Measurements from ENCODE around the gene FBXO9.
A peak's percentile ranks its signal among the peaks of the same experiment; 100 is the strongest.

The FBXO9 gene

DNA sequence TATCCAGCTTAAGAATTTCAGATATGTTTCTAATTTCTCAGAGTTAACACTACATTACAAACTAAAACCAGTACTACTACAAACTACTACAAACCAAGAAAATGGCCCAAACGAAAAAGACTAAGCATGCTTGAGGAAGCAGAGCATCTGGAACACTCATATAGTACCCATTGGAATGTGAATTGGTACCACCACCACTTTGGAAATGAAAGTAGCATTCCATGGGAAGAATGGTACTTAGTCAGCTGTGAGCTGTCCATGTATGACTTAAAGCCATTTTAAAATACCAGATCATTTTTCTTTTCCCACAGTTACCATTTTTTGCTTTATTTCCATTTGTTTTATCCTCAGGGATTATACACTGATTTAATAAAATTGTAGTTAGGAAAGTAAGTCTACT is 30.5 kb downstream of the FBXO9 start:
- DNase-seq: no peak

GRCh38 chr6:53100561-53100960 is 35.4 kb downstream of the FBXO9 start:
- no peak for DNase-seq

DNA sequence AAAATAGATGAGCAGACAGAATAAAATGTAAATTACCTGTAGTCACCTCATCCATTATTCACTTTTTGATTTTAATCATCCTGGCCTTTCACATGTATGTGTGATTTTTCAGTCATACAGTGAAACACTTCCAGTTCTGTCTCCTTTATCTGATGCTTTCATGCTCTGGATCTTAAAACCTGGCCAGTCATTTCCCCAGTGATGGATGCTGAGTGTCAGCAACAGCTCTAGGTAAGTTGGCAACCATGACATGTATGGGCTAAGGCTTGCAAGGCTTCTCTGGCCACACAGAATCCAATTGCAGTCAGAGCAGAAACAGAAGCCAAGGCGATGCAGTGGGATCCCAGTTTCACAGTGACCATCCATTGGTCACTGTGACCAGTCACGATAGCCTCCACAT is 35.8 kb downstream of the FBXO9 start:
- no peak for DNase-seq

DNA sequence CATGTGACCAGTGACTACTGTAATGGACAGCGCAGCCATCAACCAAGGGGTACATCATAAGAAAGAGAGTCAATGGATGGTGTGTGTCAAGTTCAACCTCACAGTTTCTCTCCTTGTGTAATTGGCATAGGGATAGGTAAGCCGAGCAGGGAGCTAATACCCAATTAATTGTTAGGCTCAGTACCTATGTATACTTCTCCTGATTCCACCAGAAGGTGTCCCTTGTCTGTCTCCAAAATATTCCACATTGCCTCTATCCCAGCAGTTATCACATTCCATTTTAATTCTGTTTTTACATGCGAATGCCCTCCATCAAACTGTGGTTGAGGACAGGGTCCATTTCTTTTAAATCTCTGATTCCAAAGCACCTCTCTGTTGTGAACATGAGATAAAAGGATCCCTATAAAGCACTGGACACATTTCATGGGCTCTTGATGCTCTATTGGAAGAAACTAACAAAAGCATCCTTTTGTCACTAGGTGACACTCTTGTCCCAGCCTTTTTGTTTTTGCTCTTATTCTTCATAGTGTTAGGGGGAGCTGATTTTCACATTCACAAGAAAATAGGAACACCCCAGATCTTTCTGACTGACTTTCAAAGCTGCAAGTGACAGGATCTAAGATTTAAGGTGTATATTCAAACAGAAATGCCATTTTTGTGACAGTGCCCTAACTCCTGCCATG is 38.9 kb downstream of the FBXO9 start:
- DNase-seq: peak; percentile 56

DNA sequence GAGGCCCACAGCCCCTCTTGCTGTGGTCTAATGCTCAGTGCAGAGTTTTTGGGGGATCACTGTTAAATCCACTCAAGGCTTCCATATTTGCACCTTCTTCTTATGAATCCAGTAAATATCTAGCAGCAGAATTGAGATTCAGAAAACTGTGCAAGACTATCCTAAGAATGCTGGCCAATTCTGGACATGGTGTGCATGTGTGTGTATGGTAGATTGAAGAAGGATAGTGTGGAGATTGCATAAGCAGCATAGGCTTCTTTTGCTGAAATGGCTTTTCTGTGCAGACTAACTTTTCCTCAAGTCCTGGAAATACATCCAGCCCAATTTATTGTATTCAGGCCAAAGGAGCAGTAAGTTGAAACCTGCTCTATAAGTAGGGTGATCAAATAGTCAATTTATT is 39.7 kb downstream of the FBXO9 start:
- DNase-seq: no peak

DNA sequence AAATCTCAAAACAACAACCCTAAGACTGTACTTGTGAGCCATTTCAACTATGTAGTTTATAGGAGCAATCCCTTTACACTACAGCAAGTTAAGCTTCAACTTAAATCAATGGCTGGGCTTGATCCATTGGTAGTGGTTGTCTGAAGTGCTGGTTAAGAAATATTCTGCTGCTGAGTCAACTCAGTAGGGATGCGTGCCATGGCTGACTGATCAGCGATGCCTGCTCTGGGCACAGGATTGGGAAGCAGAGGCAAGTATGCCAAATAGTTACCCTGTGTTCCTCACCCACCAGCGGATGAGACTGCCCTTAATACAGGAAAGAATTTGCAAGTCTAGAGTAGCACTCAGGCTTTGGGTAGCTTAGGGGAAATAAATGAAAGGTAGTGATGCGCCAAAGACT is 41.9 kb downstream of the FBXO9 start:
- DNase-seq: no peak

DNA sequence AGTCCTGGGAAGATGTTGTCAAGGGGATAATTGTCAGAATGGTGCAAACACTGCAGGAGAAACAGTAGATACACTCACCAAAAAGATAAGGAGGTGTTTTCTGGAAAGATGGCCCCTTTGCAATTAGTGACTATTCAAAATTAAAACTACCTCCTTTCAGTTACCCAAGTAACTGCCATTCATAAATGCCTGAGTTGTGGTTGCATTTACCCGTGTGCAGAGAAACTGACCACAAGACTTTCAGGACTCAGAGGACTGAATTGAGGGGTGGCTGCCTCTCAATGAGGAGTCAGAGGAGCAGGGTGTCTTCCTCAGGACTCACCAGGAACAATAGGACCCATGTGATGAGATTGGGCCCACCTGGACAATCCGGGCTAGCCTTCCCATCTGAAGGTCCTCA is 44.4 kb downstream of the FBXO9 start:
- DNase-seq: no peak

- DNase-seq: no peak
Measured at GRCh38 chr6:53111865-53112264, 46.7 kb downstream of the FBXO9 start.

DNA sequence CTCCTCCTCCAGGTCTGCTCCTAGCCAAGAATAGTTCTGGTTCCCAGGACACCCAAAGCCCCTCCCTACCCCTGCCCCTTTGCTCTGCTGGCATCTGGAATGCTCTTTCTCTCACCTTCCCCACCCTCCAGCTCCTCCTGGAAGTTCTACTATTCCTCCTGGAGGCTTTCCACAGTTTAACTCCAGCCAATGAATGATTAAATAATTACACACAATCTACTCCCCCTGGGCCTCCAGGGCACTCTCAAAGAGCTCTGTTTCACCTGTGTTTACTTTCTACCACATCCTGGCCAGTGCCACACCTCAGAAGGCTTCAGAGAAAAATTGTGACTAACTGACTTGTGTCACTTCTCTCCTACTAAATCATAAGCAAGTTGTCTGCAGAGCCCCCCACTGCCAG is 47.2 kb downstream of the FBXO9 start:
- no peak for DNase-seq

DNA sequence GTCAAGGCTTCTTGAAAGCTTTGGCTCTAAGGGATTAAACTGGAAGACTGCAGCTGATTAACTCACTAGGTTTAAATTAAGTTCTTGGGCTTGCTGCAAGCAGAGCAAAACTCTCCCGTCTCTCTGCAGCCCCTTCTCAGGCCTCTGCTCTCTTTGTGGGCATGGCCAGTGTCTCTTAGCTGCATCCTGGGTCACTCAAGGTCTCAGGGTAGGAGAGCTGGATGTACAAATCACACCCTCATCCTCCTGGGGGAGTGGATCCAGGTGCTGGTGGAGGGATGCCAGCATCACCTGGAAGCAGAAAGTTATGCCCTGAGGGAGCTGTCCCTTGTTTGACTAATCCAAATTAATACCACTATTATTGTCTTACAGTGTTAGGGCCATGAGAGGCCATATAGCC is 47.7 kb downstream of the FBXO9 start:
- no peak for DNase-seq

GRCh38 chr6:53113742-53114141 is 48.5 kb downstream of the FBXO9 start:
- no peak for DNase-seq

GRCh38 chr6:53115113-53115512 is 49.9 kb downstream of the FBXO9 start:
- no peak for DNase-seq

GRCh38 chr6:53115741-53116140 is 50.5 kb downstream of the FBXO9 start:
- DNase-seq: no peak

DNA sequence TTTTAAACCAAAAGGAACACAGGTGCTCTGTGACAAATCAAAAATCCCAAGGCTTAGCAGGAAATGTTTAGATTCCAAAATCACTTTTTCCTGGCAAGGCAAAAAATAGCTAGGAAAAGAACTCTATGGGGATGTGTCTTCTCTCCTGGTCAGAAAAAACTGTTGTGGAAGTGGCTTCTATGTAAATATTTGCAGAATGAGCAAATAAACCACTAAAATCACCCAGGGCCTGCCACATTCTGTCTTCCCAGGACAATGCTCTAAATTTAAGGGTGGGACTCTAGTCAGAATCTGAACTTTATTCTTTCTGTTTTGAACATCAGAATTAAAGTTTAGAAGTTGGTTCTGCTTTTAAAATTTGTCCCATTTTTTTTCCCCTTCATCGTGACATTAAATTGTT is 54.1 kb downstream of the FBXO9 start:
- DNase-seq: no peak

GRCh38 chr6:53119772-53120409 is 54.7 kb downstream of the FBXO9 start:
- no peak for DNase-seq

- no peak for DNase-seq
Measured at GRCh38 chr6:53124131-53124800, 59.1 kb downstream of the FBXO9 start.

DNA sequence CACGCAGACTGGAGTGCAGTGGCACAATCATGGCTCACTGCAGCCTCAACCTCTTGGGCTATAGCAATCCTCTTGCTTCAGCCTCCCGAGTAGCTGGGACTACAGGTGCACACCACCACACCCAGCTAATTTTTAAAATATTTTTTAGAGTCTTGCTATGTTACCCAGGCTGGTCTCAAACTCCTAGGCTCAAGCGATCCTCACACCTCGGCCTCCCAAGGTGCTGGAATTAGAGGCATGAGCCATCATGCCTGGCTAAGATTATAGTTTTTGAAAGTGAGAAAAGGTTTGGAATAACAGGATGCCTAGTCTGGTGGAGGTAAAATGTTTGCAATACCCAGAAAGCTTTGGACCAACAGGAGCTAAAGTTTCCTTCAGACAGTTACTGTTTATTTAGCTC is 60.1 kb downstream of the FBXO9 start:
- DNase-seq: no peak

DNA sequence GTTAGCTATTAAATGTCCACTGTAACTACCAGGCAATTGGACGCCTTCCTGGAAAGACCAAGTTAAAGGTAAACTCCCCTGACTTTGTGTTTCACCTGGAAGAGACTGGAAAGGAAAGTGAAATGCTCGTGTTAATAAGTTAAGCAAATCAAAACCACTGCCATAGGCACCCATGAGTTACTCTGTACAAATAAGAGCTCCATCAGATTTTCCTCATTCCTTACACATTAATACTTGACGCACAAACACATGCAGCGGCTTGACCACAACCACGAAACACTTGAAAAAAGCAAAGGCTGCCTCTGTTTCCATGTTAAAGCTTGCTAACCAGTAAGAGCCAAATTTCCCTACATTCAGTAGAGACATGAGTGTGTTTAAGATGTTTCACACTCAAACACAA is 63.6 kb downstream of the FBXO9 start:
- no peak for DNase-seq

- no peak for DNase-seq
Measured at GRCh38 chr6:53130569-53131290, 65.5 kb downstream of the FBXO9 start.

- DNase-seq: no peak
Measured at GRCh38 chr6:53133961-53134360, 68.8 kb downstream of the FBXO9 start.

DNA sequence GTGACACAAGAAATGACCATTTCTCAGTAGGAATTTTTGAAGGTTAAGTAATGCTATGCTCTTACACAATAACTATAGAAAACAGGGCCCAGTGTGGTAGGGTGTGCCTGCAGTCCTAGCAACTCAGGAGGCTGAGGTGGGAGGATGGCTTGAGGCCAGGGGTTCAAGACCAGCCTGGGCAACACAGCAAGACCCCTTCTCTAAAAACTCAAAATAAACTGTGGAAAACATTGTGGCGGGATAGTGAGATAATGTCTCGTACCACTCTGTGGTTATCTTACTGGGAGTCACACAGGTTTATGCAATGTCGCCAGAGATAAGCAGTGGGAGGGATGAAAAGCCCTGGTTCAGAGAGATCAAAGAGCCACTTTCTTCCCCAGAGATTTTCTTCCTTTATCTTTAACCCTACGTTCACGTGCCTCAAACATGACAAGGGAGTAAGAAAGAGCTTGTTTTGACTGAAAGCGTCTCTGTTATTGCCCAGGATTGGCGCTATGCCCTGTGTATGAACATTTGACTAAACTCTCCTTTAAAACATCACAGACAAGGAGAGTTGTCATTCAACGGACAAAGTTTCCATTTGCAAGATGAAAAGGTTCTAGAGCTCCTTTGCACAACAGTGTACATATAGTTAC is 69.5 kb downstream of the FBXO9 start:
- DNase-seq: peak; percentile 76

DNA sequence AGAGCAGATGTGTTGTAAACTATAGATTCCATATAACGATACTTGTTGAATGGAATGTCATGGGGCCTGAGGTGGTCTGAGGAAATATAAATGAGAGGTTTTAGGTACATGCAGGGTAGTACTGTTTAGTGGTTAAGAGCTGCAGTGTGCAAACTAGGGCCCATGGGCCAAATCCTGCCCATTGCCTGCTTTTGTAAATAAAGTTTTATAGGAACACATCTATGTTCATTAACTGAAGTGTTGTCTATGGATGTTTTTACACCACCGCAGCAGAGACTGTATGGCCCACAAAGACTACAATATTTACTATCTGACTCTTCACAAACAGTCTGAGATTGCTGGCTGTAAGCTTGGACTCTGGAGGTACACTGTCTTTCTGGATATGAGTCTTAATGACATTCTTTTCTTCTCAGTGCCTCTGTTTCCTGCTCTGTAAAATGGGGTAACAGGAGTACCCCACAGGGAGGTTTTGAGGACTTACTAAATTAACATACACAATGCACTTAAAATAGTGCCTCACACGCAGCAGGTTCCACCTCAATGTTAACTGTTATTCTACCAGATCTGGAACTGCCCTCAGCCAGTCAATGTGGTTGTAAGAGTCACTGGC is 70.9 kb downstream of the FBXO9 start:
- DNase-seq: no peak
